ENCODE results near the gene PDF. TPM values are rescaled to one million over a fixed set of nuclear protein-coding genes. Genes with fewer than 3 reads are reported as not detected.

Gene PDF
- total RNA-seq, 1 donor from 2014 or later: 15.3 TPM

GRCh38 chr16:69322343-69322742 is 8.0 kb downstream of the PDF start:
- ChIA-PET POLR2A (no interaction called here), CTCF (no interaction called here)
- no peaks in the 10 kb centered on the region for H3K9me3 Mint-ChIP-seq
- no peaks in the 10 kb centered on the region for H3K27me3 Mint-ChIP-seq
- DNase-seq (no peak), ATAC-seq (ENCODE audit: low read depth) (no peak)
- intact Hi-C loops (cut with micrococcal nuclease): no loop called here
- no peak for TF ChIP-seq CTCF (IDR thresholded peaks at IDR 0.05)
- H3K4me3 Mint-ChIP-seq: no peak overlapping the region
- H3K27ac Mint-ChIP-seq: no peak overlapping the region
- H3K4me1 Mint-ChIP-seq: peaks cover 15% of the 10 kb centered on the region
- H3K36me3 Mint-ChIP-seq (ENCODE audit: low read depth): peaks cover 86% of the 10 kb centered on the region

GRCh38 chr16:69321080-69321479 is 9.3 kb downstream of the PDF start:
- TF ChIP-seq CTCF (IDR thresholded peaks at IDR 0.05): no peak
- ChIA-PET POLR2A (no interaction called here), CTCF (no interaction called here)
- Mint-ChIP-seq H3K4me1 (peaks cover 5% of the 10 kb centered on the region), H3K36me3 (ENCODE audit: low read depth) (peaks cover 88% of the 10 kb centered on the region), H3K4me3 (no peak overlapping the region), H3K27ac (no peak overlapping the region), H3K27me3 (no peaks in the 10 kb centered on the region), H3K9me3 (no peaks in the 10 kb centered on the region)
- ATAC-seq (ENCODE audit: low read depth) (no peak), DNase-seq (no peak)
- intact Hi-C loops (cut with micrococcal nuclease): no loop called here

- TF ChIP-seq CTCF (IDR thresholded peaks at IDR 0.05): no peak
- CTCF ChIA-PET: no interaction called here
- POLR2A ChIA-PET: no interaction called here
- Mint-ChIP-seq H3K4me1 (peaks cover under 1% of the 10 kb centered on the region), H3K9me3 (no peaks in the 10 kb centered on the region), H3K4me3 (no peak overlapping the region), H3K27ac (no peak overlapping the region), H3K27me3 (no peaks in the 10 kb centered on the region), H3K36me3 (ENCODE audit: low read depth) (peaks cover 88% of the 10 kb centered on the region)
- intact Hi-C loops (cut with micrococcal nuclease): no loop called here
- ATAC-seq (ENCODE audit: low read depth) (no peak), DNase-seq (no peak)
These were observed 9.7 kb downstream of the PDF start for GRCh38 chr16:69320740-69321073.

- CTCF ChIA-PET: no interaction called here
- Mint-ChIP-seq H3K27me3 (no peaks in the 10 kb centered on the region), H3K36me3 (ENCODE audit: low read depth) (peaks cover 87% of the 10 kb centered on the region), H3K4me3 (no peak overlapping the region), H3K4me1 (no peaks in the 10 kb centered on the region), H3K9me3 (no peaks in the 10 kb centered on the region), H3K27ac (no peak overlapping the region)
- ATAC-seq (ENCODE audit: low read depth) (no peak), DNase-seq (no peak)
- TF ChIP-seq CTCF (IDR thresholded peaks at IDR 0.05): no peak
- POLR2A ChIA-PET: no interaction called here
- intact Hi-C loops (cut with micrococcal nuclease): loop anchor here (10.0 kb wide), 1 partner anchor 1205 kb away; the partner anchor contains the start of genes COG4 and SF3B3
These were observed 10.3 kb downstream of the PDF start for GRCh38 chr16:69319826-69320739.

GRCh38 chr16:69319381-69319780 is 11.0 kb downstream of the PDF start:
- no peak for TF ChIP-seq CTCF (IDR thresholded peaks at IDR 0.05)
- Mint-ChIP-seq H3K27me3 (no peaks in the 10 kb centered on the region), H3K27ac (no peak overlapping the region), H3K4me3 (no peak overlapping the region), H3K9me3 (no peaks in the 10 kb centered on the region), H3K4me1 (peaks cover 3% of the 10 kb centered on the region), H3K36me3 (ENCODE audit: low read depth) (peaks cover 85% of the 10 kb centered on the region)
- no peak for DNase-seq
- POLR2A ChIA-PET: interaction anchor here (0.7 kb wide), 1 partner anchor 8 kb away, joined by 3 read pairs; no protein-coding TSS in a partner anchor
- ATAC-seq (ENCODE audit: low read depth): no peak
- CTCF ChIA-PET: no interaction called here
- intact Hi-C loops (cut with micrococcal nuclease): loop anchor here (10.0 kb wide), 1 partner anchor 1205 kb away; the partner anchor contains the start of genes COG4 and SF3B3

All from activated B cell treated with CpG ODN at 0.5 μM for 24 hours (primary cell).